HEK293T (cell line): ENCODE results near the gene DMWD.

ENCODE experiments used
- ARNT ChIP-seq: fragments of 450-650 bp; IDR thresholded peaks from 2 replicates; pipeline ENCODE4 v1.6.1; 2017; ENCODE audit warnings: mild to moderate bottlenecking
- BHLHE40 ChIP-seq: fragments of 450-650 bp; IDR thresholded peaks from 2 replicates; pipeline ENCODE4 v1.6.1; 2016; ENCODE audit warnings: mild to moderate bottlenecking, moderate library complexity, borderline replicate concordance
- ELF4 ChIP-seq: fragments of 450-650 bp; IDR thresholded peaks from 2 replicates; pipeline ENCODE4 v1.6.1; 2017; ENCODE audit warnings: antibody characterized with exemption
- FOXK2 ChIP-seq: fragments of 450-650 bp; IDR thresholded peaks from 2 replicates; pipeline ENCODE4 v1.6.1; 2016; ENCODE audit warnings: mild to moderate bottlenecking
- LEF1 ChIP-seq: fragments of 450-650 bp; IDR thresholded peaks from 2 replicates; pipeline ENCODE4 v1.6.1; 2017; ENCODE audit warnings: mild to moderate bottlenecking, borderline replicate concordance
- NFRKB ChIP-seq: fragments of 450-650 bp; IDR thresholded peaks from 2 replicates; pipeline ENCODE4 v1.6.1; 2016; ENCODE audit warnings: mild to moderate bottlenecking, moderate library complexity
- SP1 ChIP-seq: fragments of 450-650 bp; IDR thresholded peaks from 2 replicates; pipeline ENCODE4 v1.6.1; 2017
- TARDBP ChIP-seq: fragments of 450-650 bp; IDR thresholded peaks from 2 replicates; pipeline ENCODE4 v1.6.1; 2016

DNA sequence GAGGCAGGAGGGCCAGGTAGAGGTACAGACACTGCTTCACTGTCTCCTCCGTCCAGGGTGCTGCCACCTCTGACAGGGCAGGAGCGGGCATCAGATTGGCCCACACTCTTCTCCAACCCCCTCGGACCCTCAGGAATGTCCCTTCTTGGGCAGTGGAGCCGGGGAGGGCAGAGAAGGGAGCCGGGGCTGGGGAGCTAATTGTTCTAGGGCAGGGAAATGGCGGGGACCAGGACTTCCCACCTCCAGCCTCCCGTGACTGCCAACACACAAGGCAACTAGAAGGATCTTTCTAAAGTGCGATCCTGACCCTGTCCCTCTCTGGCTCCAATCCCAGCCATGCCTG, 32.6 kb upstream of the DMWD start:
- TF ChIP-seq ARNT (no peak), BHLHE40 (no peak), ELF4 (no peak), TARDBP (no peak), LEF1 (no peak), NFRKB (no peak), SP1 (no peak), FOXK2 (no peak)
